ENCODE results near the gene C1orf105.
"Not testable (repeated sequence)": the region's sequence is repeated elsewhere in the genome, so short reads cannot be mapped to it uniquely, and the experiment has no call there.

The C1orf105 gene

GRCh38 chr1:172489847-172490246 is 69.4 kb downstream of the C1orf105 start:
- no peak for DNase-seq (ENCODE audit: low read depth)

- no peak for DNase-seq (ENCODE audit: low read depth)
These were observed 71.9 kb downstream of the C1orf105 start for GRCh38 chr1:172492421-172492820.

- DNase-seq (ENCODE audit: low read depth) = no peak
These were observed 73.7 kb downstream of the C1orf105 start for GRCh38 chr1:172494166-172494565.

- DNase-seq (ENCODE audit: low read depth) = not testable (repeated sequence)
These were observed 75.6 kb downstream of the C1orf105 start for GRCh38 chr1:172496127-172496526.

GRCh38 chr1:172496678-172497077 is 76.2 kb downstream of the C1orf105 start:
- DNase-seq (ENCODE audit: low read depth) = no peak

- no peak for DNase-seq (ENCODE audit: low read depth)
These were observed 76.7 kb downstream of the C1orf105 start for GRCh38 chr1:172497230-172497629.

GRCh38 chr1:172498857-172499256 is 78.4 kb downstream of the C1orf105 start:
- no peak for DNase-seq (ENCODE audit: low read depth)

- DNase-seq (ENCODE audit: low read depth) = no peak
These were observed 79.2 kb downstream of the C1orf105 start for GRCh38 chr1:172499636-172500141.

GRCh38 chr1:172500207-172500606 is 79.7 kb downstream of the C1orf105 start:
- DNase-seq (ENCODE audit: low read depth) = no peak

- DNase-seq (ENCODE audit: low read depth) = no peak
These were observed 87.3 kb downstream of the C1orf105 start for GRCh38 chr1:172507741-172508140.

- DNase-seq (ENCODE audit: low read depth) = no peak
These were observed 90.0 kb downstream of the C1orf105 start for GRCh38 chr1:172510479-172510878.

- DNase-seq (ENCODE audit: low read depth) = no peak
These were observed 92.1 kb downstream of the C1orf105 start for GRCh38 chr1:172512591-172512990.

GRCh38 chr1:172513479-172513878 is 93.0 kb downstream of the C1orf105 start:
- no peak for DNase-seq (ENCODE audit: low read depth)

- no peak for DNase-seq (ENCODE audit: low read depth)
These were observed 93.6 kb downstream of the C1orf105 start for GRCh38 chr1:172514108-172514507.

GRCh38 chr1:172515436-172515835 is 95.0 kb downstream of the C1orf105 start:
- DNase-seq (ENCODE audit: low read depth) = no peak

GRCh38 chr1:172515927-172516326 is 95.4 kb downstream of the C1orf105 start:
- no peak for DNase-seq (ENCODE audit: low read depth)

- DNase-seq (ENCODE audit: low read depth) = no peak
These were observed 96.6 kb downstream of the C1orf105 start for GRCh38 chr1:172517081-172517480.

GRCh38 chr1:172517545-172517944 is 97.1 kb downstream of the C1orf105 start:
- DNase-seq (ENCODE audit: low read depth) = no peak
